ENCODE data around the gene EXD3. TPM values are rescaled to one million over a fixed set of nuclear protein-coding genes. Genes with fewer than 3 reads are reported as not detected.

Gene EXD3
- polyA plus RNA-seq, 2 of the 4 experiments (the other 2 are of a cell fraction), result 3.4 to 4.5 TPM

GRCh38 chr9:137295849-137296669 lies 126.9 kb downstream of the EXD3 start:
- ATAC-seq (0 out of 6 replicates have a peak, but pooled peaks of 1 of the 2 experiments have one; percentile 6), FAIRE-seq (no peak), DNase-seq (ENCODE audit: low read depth in 1 of 2, low spot score in 1 of 2) (no peak)
- Histone ChIP-seq H3K4me2 (peak overlapping the region; percentile 74), H3K9me3 (no peaks in the 10 kb centered on the region), H3K4me3 (peak overlapping the region; percentile 88), H3K27ac (peak overlapping the region; percentile 85 to 93), H3K4me1 (peaks cover 26% of the 10 kb centered on the region)
- CTCF ChIA-PET, result interaction anchor here (0.6 to 4.9 kb wide), 10 partner anchors 9 to 149 kb away, joined by 3 to 21 read pairs (median 3); partner anchors contain the start of genes EXD3, NOXA1 and TOR4A
- 61% methylated on average over 39 of the region's 78 CpGs for WGBS (ENCODE audit: missing lambda C conversion rate)
- TF ChIP-seq CHD4 (IDR thresholded peaks at IDR 0.05; ENCODE audit: borderline replicate concordance), result no peak
- no peak for TF ChIP-seq HOXB5 (CRISPR knock-in tag; IDR thresholded peaks at IDR 0.05)
- no peak for TF ChIP-seq TFCP2L1 (CRISPR knock-in tag; IDR thresholded peaks at IDR 0.05)
- TF ChIP-seq KDM1A (IDR thresholded peaks at IDR 0.05; ENCODE audit: low read depth), result no peak
- TF ChIP-seq NFE2L2 (conservative IDR thresholded peaks at IDR 0.05; ENCODE audit: low read length), result no peak
- no peak for TF ChIP-seq HOXA7 (CRISPR knock-in tag; IDR thresholded peaks at IDR 0.05)
- TF ChIP-seq E2F6 (IDR thresholded peaks at IDR 0.05; ENCODE audit: borderline replicate concordance, low read depth), result no peak
- TF ChIP-seq CEBPB (IDR thresholded peaks at IDR 0.05), result no peak
- TF ChIP-seq PBX3 (IDR thresholded peaks at IDR 0.05), result no peak
- TF ChIP-seq, protein P1, sequence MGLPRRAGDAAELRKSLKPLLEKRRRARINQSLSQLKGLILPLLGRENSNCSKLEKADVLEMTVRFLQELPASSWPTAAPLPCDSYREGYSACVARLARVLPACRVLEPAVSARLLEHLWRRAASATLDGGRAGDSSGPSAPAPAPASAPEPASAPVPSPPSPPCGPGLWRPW (IDR thresholded peaks at IDR 0.05), result no peak
- TF ChIP-seq, protein P2, sequence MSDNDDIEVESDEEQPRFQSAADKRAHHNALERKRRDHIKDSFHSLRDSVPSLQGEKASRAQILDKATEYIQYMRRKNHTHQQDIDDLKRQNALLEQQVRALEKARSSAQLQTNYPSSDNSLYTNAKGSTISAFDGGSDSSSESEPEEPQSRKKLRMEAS (IDR thresholded peaks at IDR 0.05), result no peak
- TF ChIP-seq, protein P3, sequence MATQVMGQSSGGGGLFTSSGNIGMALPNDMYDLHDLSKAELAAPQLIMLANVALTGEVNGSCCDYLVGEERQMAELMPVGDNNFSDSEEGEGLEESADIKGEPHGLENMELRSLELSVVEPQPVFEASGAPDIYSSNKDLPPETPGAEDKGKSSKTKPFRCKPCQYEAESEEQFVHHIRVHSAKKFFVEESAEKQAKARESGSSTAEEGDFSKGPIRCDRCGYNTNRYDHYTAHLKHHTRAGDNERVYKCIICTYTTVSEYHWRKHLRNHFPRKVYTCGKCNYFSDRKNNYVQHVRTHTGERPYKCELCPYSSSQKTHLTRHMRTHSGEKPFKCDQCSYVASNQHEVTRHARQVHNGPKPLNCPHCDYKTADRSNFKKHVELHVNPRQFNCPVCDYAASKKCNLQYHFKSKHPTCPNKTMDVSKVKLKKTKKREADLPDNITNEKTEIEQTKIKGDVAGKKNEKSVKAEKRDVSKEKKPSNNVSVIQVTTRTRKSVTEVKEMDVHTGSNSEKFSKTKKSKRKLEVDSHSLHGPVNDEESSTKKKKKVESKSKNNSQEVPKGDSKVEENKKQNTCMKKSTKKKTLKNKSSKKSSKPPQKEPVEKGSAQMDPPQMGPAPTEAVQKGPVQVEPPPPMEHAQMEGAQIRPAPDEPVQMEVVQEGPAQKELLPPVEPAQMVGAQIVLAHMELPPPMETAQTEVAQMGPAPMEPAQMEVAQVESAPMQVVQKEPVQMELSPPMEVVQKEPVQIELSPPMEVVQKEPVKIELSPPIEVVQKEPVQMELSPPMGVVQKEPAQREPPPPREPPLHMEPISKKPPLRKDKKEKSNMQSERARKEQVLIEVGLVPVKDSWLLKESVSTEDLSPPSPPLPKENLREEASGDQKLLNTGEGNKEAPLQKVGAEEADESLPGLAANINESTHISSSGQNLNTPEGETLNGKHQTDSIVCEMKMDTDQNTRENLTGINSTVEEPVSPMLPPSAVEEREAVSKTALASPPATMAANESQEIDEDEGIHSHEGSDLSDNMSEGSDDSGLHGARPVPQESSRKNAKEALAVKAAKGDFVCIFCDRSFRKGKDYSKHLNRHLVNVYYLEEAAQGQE (IDR thresholded peaks at IDR 0.05), result no peak
- TF ChIP-seq RNF2 (IDR thresholded peaks at IDR 0.05; ENCODE audit: borderline replicate concordance, low read depth), result no peak
- TF ChIP-seq ELK1 (IDR thresholded peaks at IDR 0.05; ENCODE audit: low read depth, low read length), result no peak
- TF ChIP-seq ZFP36 (IDR thresholded peaks at IDR 0.05; ENCODE audit: borderline replicate concordance, partially characterized antibody), result no peak
- TF ChIP-seq EP300 (IDR thresholded peaks at IDR 0.05), result no peak
- no peak for TF ChIP-seq JUN (IDR thresholded peaks at IDR 0.05)
- no peak for TF ChIP-seq ESRRA (IDR thresholded peaks at IDR 0.05; ENCODE audit: borderline replicate concordance, low read length)
- TF ChIP-seq HDAC2 (IDR thresholded peaks at IDR 0.05), result no peak
- no peak for TF ChIP-seq ZC3H11A (IDR thresholded peaks at IDR 0.05)
- POLR2A ChIA-PET, result no interaction called here
